GM21576 (cell line): ENCODE results near the gene PLEK.
"Not testable (repeated sequence)": the region's sequence is repeated elsewhere in the genome, so short reads cannot be mapped to it uniquely, and the experiment has no call there.

Experiments used
- ATAC-seq: cut with Tn5 transposase; IDR thresholded peaks from one replicate; pipeline ENCODE4 v1.9.1; 2021; ENCODE audit warnings: mild to moderate bottlenecking, moderate library complexity; ENCODE audit not compliant: unreplicated experiment

Gene PLEK

DNA sequence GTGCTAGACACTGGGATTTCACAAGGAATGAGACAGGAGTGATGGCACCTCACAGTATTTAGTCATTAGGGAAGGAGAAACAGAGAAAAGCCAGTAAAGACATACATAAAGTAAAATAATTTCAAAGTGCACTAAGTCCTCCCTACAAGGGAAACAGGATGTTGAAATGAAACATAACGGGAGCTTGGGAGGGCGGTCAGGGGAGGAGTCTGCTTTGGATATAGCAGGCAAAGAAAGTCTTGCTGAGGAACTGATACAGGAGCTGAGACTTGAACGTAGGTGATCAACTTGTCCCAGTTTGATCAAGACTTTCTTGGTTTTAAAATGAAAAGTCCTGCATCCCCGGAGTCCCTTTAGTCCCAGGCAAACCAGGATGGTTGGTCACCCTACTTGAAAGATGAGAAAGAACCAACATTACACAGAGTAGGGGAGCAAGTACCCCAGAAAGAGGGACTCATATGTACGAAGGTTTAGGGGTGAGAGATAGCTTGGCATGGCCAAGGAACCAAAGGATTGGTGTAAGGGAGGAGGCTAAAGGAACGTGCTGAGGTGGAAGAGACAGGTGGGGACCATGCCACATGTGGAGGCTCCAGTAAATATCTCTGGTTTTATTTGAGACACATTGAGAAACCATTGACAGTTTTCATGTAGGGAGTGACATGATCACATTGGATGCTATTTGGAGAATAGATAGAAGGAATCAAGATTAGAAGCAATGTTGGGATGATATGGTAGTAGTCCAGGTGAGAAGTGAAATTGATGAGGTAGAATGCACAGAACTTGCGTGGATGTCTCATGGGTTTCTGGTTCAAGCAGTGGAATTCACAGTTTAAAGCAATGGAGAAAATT, 73.6 kb downstream of the PLEK start:
- ATAC-seq: no peak

DNA sequence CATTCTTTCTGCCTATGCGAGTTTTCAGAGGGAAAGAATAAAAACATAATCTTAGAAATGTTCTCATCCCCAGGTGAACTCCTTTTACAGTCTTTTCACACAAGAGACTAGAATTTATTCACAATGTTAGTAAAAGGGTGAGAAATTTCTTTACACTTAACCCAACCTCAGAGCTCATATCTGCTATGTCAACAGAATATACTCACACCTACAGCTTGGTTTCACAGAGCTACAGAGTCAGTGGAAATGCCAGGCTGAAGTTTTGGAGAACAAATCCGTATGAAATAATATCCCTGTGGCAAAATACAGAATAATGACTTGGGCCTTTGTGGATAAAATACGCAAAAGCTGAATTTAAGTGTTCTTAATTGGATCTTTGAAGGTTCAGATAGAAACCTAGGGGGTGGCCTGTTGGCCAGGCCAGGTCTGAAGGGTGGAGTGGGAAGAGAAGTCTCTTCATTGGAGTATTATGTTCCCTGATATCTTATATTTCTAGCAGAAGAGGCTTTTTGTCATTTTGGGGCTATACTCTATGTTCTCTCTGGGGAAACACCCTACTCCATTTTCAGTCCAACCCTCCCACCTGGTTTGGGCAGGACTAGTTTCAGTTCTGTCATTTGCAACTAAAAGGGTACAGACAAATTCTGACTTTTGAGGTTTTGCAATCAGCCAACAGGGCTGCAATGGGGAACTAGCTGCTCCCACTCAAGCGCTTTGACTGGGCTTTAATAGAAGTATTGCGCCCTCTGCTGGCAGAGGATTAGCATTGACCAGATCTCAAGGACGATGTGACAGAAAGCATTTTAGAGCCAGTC, 76.3 kb downstream of the PLEK start:
- peak; percentile 97 for ATAC-seq

DNA sequence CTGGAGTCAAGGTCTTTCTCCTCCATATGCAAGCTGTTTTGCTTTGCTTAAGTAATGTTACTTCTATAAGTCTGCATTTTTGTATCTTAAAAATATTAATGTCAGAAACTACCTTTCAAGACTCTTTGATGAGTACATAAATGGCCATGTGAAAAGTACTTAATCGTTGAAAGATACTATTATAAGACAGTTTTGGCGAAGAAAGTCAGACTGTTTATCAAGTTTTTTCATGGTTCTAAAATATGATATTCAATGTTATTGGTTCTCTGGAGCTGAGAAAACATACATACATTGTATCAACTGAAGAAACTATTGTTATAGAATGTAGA, 76.9 kb downstream of the PLEK start:
- ATAC-seq: no peak

DNA sequence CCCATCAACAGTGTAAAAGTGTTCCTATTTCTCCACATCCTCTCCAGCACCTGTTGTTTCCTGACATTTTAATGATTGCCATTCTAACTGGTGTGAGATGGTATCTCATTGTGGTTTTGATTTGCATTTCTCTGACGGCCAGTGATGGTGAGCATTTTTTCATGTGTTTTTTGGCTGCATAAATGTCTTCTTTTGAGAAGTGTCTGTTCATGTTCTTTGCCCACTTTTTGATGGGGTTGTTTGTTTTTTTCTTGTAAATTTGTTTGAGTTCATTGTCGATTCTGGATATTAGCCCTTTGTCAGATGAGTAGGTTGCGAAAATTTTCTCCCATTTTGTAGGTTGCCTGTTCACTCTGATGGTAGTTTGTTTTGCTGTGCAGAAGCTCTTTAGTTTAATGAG, 81.3 kb downstream of the PLEK start:
- not testable (repeated sequence) for ATAC-seq
